Kidney epithelial cell (primary cell): ENCODE measurements around the gene ZDHHC5. TPM values are rescaled to one million over a fixed set of nuclear protein-coding genes. Genes with fewer than 3 reads are reported as not detected.
"Not testable (repeated sequence)": the region's sequence is repeated elsewhere in the genome, so short reads cannot be mapped to it uniquely, and the experiment has no call there.

Source experiments
- DNase-seq: peaks from one replicate; pipeline ENCODE4 v3.0.0-alpha.2; 2010; ENCODE audit warnings: low read depth
- H3K27me3 ChIP-seq: 2 replicates; pipeline ENCODE4 v1.6.0; 2011; ENCODE audit warnings: low read length; ENCODE audit not compliant: control insufficient read depth, insufficient read depth
- H3K36me3 ChIP-seq: 2 replicates; pipeline ENCODE4 v1.5.1; 2011; ENCODE audit warnings: low read length; ENCODE audit not compliant: control insufficient read depth, insufficient read depth
- H3K4me3 ChIP-seq: 2 replicates; pipeline ENCODE4 v1.5.1; 2011; ENCODE audit warnings: low read depth, mild to moderate bottlenecking, control low read depth, low read length
- CTCF ChIP-seq: IDR thresholded peaks from 2 replicates; pipeline ENCODE4 v1.5.1; 2011; ENCODE audit warnings: mild to moderate bottlenecking, moderate library complexity, low read length, control low read depth, inconsistent platforms; ENCODE audit not compliant: insufficient read depth, poor library complexity, severe bottlenecking
- total RNA-seq: library from RNA; depleted of rRNA; stranded (reverse); fragments of >200 nt; gene quantifications from 2 replicates; pipeline ENCODE4 v1.2.3, GENCODE V29; 2015

ZDHHC5 gene
- total RNA-seq, 1 donor from 2014 or later: 62.4 TPM

- H3K4me3 ChIP-seq: no peak overlapping the region
- no peak for DNase-seq
- no peak for TF ChIP-seq CTCF
- H3K36me3 ChIP-seq: no peaks in the 10 kb centered on the region
- no peaks in the 10 kb centered on the region for H3K27me3 ChIP-seq
Measured at GRCh38 chr11:57681168-57681567, 13.3 kb downstream of the ZDHHC5 start.

GRCh38 chr11:57690474-57690873 lies 22.6 kb downstream of the ZDHHC5 start:
- not testable (repeated sequence) for H3K4me3 ChIP-seq, H3K27me3 ChIP-seq, DNase-seq, H3K36me3 ChIP-seq

- Histone ChIP-seq H3K27me3 (no peaks in the 10 kb centered on the region), H3K4me3 (no peak overlapping the region), H3K36me3 (peaks cover 3% of the 10 kb centered on the region)
- no peak for DNase-seq
- no peak for TF ChIP-seq CTCF
Measured at GRCh38 chr11:57698843-57699365, 31.0 kb downstream of the ZDHHC5 start.

GRCh38 chr11:57699813-57700212 lies 31.9 kb downstream of the ZDHHC5 start:
- H3K4me3 ChIP-seq: no peak overlapping the region
- no peak for DNase-seq
- H3K36me3 ChIP-seq: peaks cover 3% of the 10 kb centered on the region
- H3K27me3 ChIP-seq: no peaks in the 10 kb centered on the region
- no peak for TF ChIP-seq CTCF

GRCh38 chr11:57700425-57700824 lies 32.5 kb downstream of the ZDHHC5 start:
- Histone ChIP-seq H3K27me3 (no peaks in the 10 kb centered on the region), H3K36me3 (peaks cover 3% of the 10 kb centered on the region), H3K4me3 (no peak overlapping the region)
- no peak for TF ChIP-seq CTCF
- DNase-seq: no peak

GRCh38 chr11:57703341-57703740 lies 35.4 kb downstream of the ZDHHC5 start:
- no peak for DNase-seq
- Histone ChIP-seq H3K27me3 (no peaks in the 10 kb centered on the region), H3K4me3 (no peak overlapping the region), H3K36me3 (peaks cover 3% of the 10 kb centered on the region)
- TF ChIP-seq CTCF: no peak
